K562 (cell line): ENCODE measurements around the gene PLEKHH3. TPM values are rescaled to one million over a fixed set of nuclear protein-coding genes. Genes with fewer than 3 reads are reported as not detected.

ENCODE experiments used
- ATAC-seq: fragments of 200-7000 bp; cut with Tn5 transposase; 3 replicates; pipeline ENCODE4 v1.9.1; 2020; ENCODE audit warnings: moderate library complexity
- BruUV-seq: library from RNA; stranded (reverse); fragments of 400-500 nt; replicated peaks from 2 replicates; lab custom pipeline; 2021; lab: Mats Ljungman, UMichigan
- CTCF ChIA-PET: fragments of 300-600 bp; formaldehyde crosslinking; extraction: SDS; loops from one replicate; lab custom pipeline; 2021; ENCODE audit warnings: low intra/inter-chr PET ratio; lab: Yijun Ruan, JAX
- POLR2A ChIA-PET: fragments of 300-600, 350-650 bp; sonication (Branson Sonifier 250); formaldehyde crosslinking; extraction: SDS; loops from one replicate; lab custom pipeline; 2021; ENCODE audit warnings: antibody characterized with exemption, inconsistent platforms; lab: Yijun Ruan, JAX
- DNase-seq, 4 experiments: peaks; one replicate each; pipeline versions ENCODE4 v3.0.0 to v3.0.0-alpha.2; 2011 to 2018; ENCODE audit warnings: low spot score in 3 of 4, mixed read lengths in 3 of 4; ENCODE audit errors: extremely low read depth in 1 of 4
- FAIRE-seq: peaks from 2 replicates; lab custom pipeline; 2011; peaks lifted over from hg19 to GRCh38; lab: Jason Lieb, UNC
- H2AFZ ChIP-seq: 2 replicates; pipeline ENCODE4 v1.6.0; 2011; ENCODE audit warnings: low read depth, low read length, control low read depth, inconsistent platforms
- H3K27ac ChIP-seq: fragments of 200-600 bp; 3 replicates; pipeline ENCODE4 v1.8.0; 2011; ENCODE audit warnings: low read depth, mild to moderate bottlenecking, control low read depth, inconsistent platforms, low read length, moderate library complexity, mixed read lengths; ENCODE audit errors: extremely low read depth
- H3K27me3 ChIP-seq, 2 experiments: fragments of 300-600 bp in 1 of 2; 2 replicates in 1 of 2; 3 replicates in 1 of 2; pipeline versions ENCODE4 v1.6.0 to v1.8.0; 2011; ENCODE audit warnings: inconsistent platforms in 2 of 2, low read length in 2 of 2, mild to moderate bottlenecking in 1 of 2, mixed read lengths in 1 of 2, moderate library complexity in 1 of 2; ENCODE audit not compliant: control insufficient read depth in 2 of 2, insufficient read depth in 2 of 2
- H3K36me3 ChIP-seq: fragments of 300-600 bp; 3 replicates; pipeline ENCODE4 v1.8.0; 2011; ENCODE audit warnings: mild to moderate bottlenecking, low read length, inconsistent platforms; ENCODE audit not compliant: control insufficient read depth, insufficient read depth
- H3K4me1 ChIP-seq, 2 experiments: fragments of 200-600 bp in 1 of 2; replicated peaks in 1 of 2; 2 replicates in 1 of 2; 3 replicates in 1 of 2; pipeline versions ENCODE4 v1.5.1 to v1.8.0; 2011; ENCODE audit warnings: inconsistent platforms in 2 of 2, low read length in 2 of 2, mild to moderate bottlenecking in 1 of 2, mixed read lengths in 1 of 2, moderate library complexity in 1 of 2; ENCODE audit not compliant: control insufficient read depth in 2 of 2, insufficient read depth in 2 of 2
- H3K4me2 ChIP-seq: 2 replicates; pipeline ENCODE4 v1.6.1; 2011; ENCODE audit warnings: low read length, control low read depth, inconsistent platforms, mixed read lengths; ENCODE audit not compliant: insufficient read depth
- H3K4me3 ChIP-seq: fragments of 200-600 bp; sonication (generic), shearing (Covaris generic); 2 replicates; pipeline ENCODE4 v1.5.1; 2016; ENCODE audit warnings: control low read depth, inconsistent platforms
- H3K79me2 ChIP-seq: fragments of 200-600 bp; 3 replicates; pipeline ENCODE4 v1.8.0; 2011; ENCODE audit warnings: low read length, inconsistent platforms; ENCODE audit not compliant: control insufficient read depth, insufficient read depth
- H3K9ac ChIP-seq, 2 experiments: 2 replicates each; pipeline versions ENCODE4 v1.6.0 to v1.6.1; 2011; ENCODE audit warnings: low read depth in 2 of 2, low read length in 2 of 2, control low read depth in 1 of 2, inconsistent platforms in 1 of 2, mild to moderate bottlenecking in 1 of 2, mixed read lengths in 1 of 2; ENCODE audit not compliant: insufficient read depth in 1 of 2
- H3K9me1 ChIP-seq: one replicate; pipeline ENCODE4 v1.6.0; 2011; ENCODE audit warnings: inconsistent platforms, mild to moderate bottlenecking, low read length, moderate library complexity; ENCODE audit not compliant: control insufficient read depth, insufficient read depth
- H3K9me3 ChIP-seq: replicated peaks from 2 replicates; pipeline ENCODE4 v1.5.1; 2011; ENCODE audit warnings: low read depth, low read length, inconsistent platforms; ENCODE audit not compliant: control insufficient read depth, insufficient read depth
- H4K20me1 ChIP-seq: replicated peaks from 2 replicates; pipeline ENCODE4 v1.6.1; 2011; ENCODE audit warnings: low read length, inconsistent platforms, mixed read lengths; ENCODE audit not compliant: control insufficient read depth, insufficient read depth
- BMI1 ChIP-seq: fragments of 150-350 bp; IDR thresholded peaks from 2 replicates; pipeline ENCODE4 v1.6.1; 2014; ENCODE audit warnings: low read length
- CCAR2 ChIP-seq: fragments of 200-400 bp; formaldehyde crosslinking; IDR thresholded peaks from 2 replicates; pipeline ENCODE4 v1.6.1; 2017; ENCODE audit warnings: mild to moderate bottlenecking, low read depth, low read length
- CEBPG ChIP-seq, 3 experiments: fragments of 200-800 bp in 1 of 3; sonication (Bioruptor generic) in 1 of 3; sonication (generic) in 1 of 3; formaldehyde crosslinking in 1 of 3; IDR thresholded peaks in 2 of 3; conservative IDR thresholded peaks in 1 of 3; 2 replicates each; pipeline versions ENCODE4 v1.6.1 to v1.8.0; 2016 to 2022; ENCODE audit warnings: missing compliant biosample characterization in 2 of 3, missing genetic modification characterization in 2 of 3, mild to moderate bottlenecking in 1 of 3, missing genetic modification reagents in 1 of 3
- PHB2 ChIP-seq: fragments of 450-650 bp; IDR thresholded peaks from 2 replicates; pipeline ENCODE4 v1.6.1; 2017; ENCODE audit warnings: low read depth
- PML ChIP-seq: IDR thresholded peaks from 2 replicates; pipeline ENCODE4 v1.6.1; 2012; ENCODE audit warnings: low read length, inconsistent platforms
- POLR2B ChIP-seq: fragments of 450-650 bp; IDR thresholded peaks from 2 replicates; pipeline ENCODE4 v1.6.1; 2018; ENCODE audit warnings: low read depth; ENCODE audit not compliant: partially characterized antibody
- SMC3 ChIP-seq: conservative IDR thresholded peaks from 2 replicates; pipeline ENCODE4 v1.6.1; 2011; ENCODE audit warnings: low read depth, low read length, improper control_type of control experiment; ENCODE audit not compliant: insufficient read depth
- TCFL5 ChIP-seq: fragments of 250-450 bp; sonication (Bioruptor Pico); conservative IDR thresholded peaks from 2 replicates; pipeline ENCODE4 v1.6.1; 2021; ENCODE audit warnings: mild to moderate bottlenecking, moderate library complexity, matching md5 sums
- YY1 ChIP-seq, 3 experiments: IDR thresholded peaks; 2 replicates each; pipeline ENCODE4 v1.6.1; 2011; ENCODE audit warnings: low read length in 2 of 3, mild to moderate bottlenecking in 2 of 3, moderate library complexity in 2 of 3, borderline replicate concordance in 1 of 3, control low read depth in 1 of 3, low read depth in 1 of 3; ENCODE audit not compliant: insufficient read depth in 3 of 3, insufficient replicate concordance in 2 of 3, control insufficient read depth in 1 of 3, insufficient read length in 1 of 3; ENCODE audit errors: extremely low read depth in 1 of 3
- ZNF780A ChIP-seq: fragments of 250-450 bp; sonication (Bioruptor Pico); IDR thresholded peaks from 2 replicates; pipeline ENCODE4 v1.5.0; 2021; ENCODE audit warnings: mild to moderate bottlenecking
- WGBS: fragments of 100-300 bp; shearing (Covaris generic); methylation state at CpG from one replicate; pipeline ENCODE4 v1.1.6; 2016; ENCODE audit warnings: low coverage, mixed read lengths; ENCODE audit not compliant: insufficient coverage; ENCODE audit errors: missing lambda C conversion rate; 5-methylcytosine and 5-hydroxymethylcytosine counted together
- in situ Hi-C: fragments of 300-500 bp; cut with MboI; formaldehyde crosslinking; loops from 4 replicates; pipeline ENCODE4 v1.15.0; 2018; ENCODE audit warnings: inconsistent platforms, mixed read lengths
- intact Hi-C: fragments of 100-400 bp; cut with micrococcal nuclease; formaldehyde crosslinking; loops from 2 replicates; pipeline ENCODE4 v1.14.2; 2022
- polyA plus RNA-seq, 8 experiments: library from polyadenylated mRNA; depleted of rRNA in 4 of 8; stranded (reverse) in 5 of 8; unstranded in 3 of 8; fragments of >200 nt; fragmentation: Nextera tagmentation in 2 of 8; fragmentation: Illumina TruSeq in 1 of 8; extraction: Ambion mirVana in 2 of 8; extraction: Trizol in 1 of 8; gene quantifications; 2 replicates each; pipeline versions ENCODE4 v1.2.1 to v1.2.3, GENCODE V29; 2011 to 2014; ENCODE audit warnings: inconsistent platforms in 1 of 8, missing spikeins in 1 of 8
- total RNA-seq, 7 experiments: library from RNA; depleted of rRNA in 6 of 7; stranded (reverse); fragments of >200 nt in 6 of 7; fragmentation: Illumina TruSeq in 2 of 7; extraction: Trizol in 2 of 7; gene quantifications; 2 replicates each; pipeline versions ENCODE4 v1.2.1 to v1.2.3, GENCODE V29; 2011 to 2021; ENCODE audit warnings: low replicate concordance in 1 of 7

The PLEKHH3 gene
- total and polyA plus RNA-seq, 9 of the 15 experiments (the other 6 are each of a cell fraction or from before 2014, with no cell fraction given) = 0.58 to 34.5 (median 5.0) TPM

DNA sequence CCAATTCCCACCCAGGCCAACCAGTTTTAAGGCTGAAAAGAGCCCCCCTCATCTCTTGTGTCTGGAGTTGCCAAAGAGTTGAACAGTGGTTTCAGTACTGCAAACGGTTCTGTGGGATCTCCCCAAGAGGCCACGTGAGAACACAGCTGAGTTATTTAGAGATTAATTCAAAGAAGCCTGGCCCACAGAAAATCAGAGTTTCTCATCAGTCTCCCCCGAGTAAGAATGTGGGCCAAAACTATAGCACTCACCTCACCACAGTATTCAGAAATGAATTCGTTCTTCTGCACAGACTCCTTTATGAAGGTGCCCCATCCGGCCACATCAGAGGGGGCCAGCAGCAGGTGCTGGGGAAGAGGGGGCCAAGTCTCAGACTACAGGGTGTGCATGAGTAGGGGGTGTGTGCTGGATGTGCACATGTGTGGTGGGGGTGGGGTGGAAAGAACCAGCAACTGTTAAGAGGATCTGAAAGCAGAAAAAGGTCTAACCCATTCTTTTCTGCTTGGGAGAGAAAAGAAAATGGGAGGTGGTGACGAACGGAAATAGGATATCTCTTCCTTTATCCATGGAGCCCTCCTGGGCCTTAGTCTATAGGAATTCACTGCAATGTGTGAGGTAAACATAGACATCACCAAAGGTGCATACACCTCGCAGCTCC lies 28.2 kb upstream of the PLEKHH3 start (continued):
- TF ChIP-seq PHB2 (no peak), TCFL5 (no peak)

DNA sequence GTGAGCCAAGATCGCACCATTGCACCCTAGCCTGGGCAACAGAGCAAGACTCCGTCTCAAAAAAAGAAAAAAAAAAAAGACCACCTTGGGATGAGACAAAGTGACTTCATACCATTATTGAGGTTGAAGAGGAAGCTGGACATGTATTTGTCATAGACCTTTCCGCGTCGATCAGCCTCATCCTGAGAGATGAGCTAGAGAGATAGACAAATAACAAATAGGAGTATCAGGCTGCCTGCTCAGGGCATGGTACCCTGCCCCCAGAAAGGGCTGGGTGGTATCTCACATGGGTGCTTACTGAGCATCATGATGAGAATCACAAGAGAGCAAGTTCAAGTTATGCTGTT lies 27.7 kb upstream of the PLEKHH3 start:
- POLR2A ChIA-PET = interaction anchor here (0.7 to 1.8 kb wide), 2 partner anchors 9 to 69 kb away, joined by 3 to 6 read pairs; partner anchors contain the start of gene VPS25
- Histone ChIP-seq H2AFZ (no peak overlapping the region), H3K36me3 (peaks cover 75% of the 10 kb centered on the region)
- in situ Hi-C loops = no loop called here
- TF ChIP-seq CCAR2 = no peak
- TF ChIP-seq, all 486 proteins: peak for 0
- Histone ChIP-seq H3K4me3 (no peak overlapping the region), H3K79me2 (no peaks in the 10 kb centered on the region), H3K9me3 (no peaks in the 10 kb centered on the region), H3K9ac (no peak overlapping the region), H3K9me1 (no peaks in the 10 kb centered on the region), H3K27ac (no peak overlapping the region), H4K20me1 (no peaks in the 10 kb centered on the region), H3K27me3 (no peaks in the 10 kb centered on the region), H3K4me2 (no peak overlapping the region), H3K4me1 (peaks cover 15 to 16% of the 10 kb centered on the region in 2 experiments)
- FAIRE-seq = no peak
- no TSS peak for BruUV-seq
- intact Hi-C loops = no loop called here
- no peak for DNase-seq
- CTCF ChIA-PET = no interaction called here
- WGBS = 96% methylated on average over 4 of the region's 5 CpGs
- ATAC-seq = no peak

DNA sequence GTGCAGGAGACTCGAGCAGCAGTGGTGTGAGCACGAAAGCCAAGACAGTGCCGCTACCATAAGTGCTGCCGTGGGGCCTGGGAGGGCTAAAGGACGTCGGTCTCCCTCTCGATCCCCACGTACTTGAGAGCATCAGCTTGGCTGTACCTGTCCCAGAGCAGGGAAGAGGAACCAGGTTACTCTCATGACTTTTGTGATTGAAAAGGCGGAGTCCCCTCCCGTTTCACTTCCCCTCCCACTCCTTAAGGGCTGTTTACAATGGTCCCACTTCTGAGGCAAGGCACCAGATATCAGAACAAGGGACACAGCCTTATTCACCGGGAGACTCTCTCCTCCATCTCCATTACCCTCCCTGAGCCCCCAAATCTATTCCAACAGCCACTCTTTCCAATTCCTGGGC lies 25.7 kb upstream of the PLEKHH3 start:
- FAIRE-seq (no peak), DNase-seq (no peak), ATAC-seq (no peak)
- Histone ChIP-seq H3K79me2 (no peaks in the 10 kb centered on the region), H3K27me3 (no peaks in the 10 kb centered on the region), H3K9me3 (no peaks in the 10 kb centered on the region), H3K27ac (no peak overlapping the region), H3K4me2 (no peak overlapping the region), H3K4me1 (peaks cover 28% of the 10 kb centered on the region in 2 experiments), H3K36me3 (peaks cover 58% of the 10 kb centered on the region), H3K4me3 (no peak overlapping the region), H3K9me1 (no peaks in the 10 kb centered on the region), H4K20me1 (no peaks in the 10 kb centered on the region), H3K9ac (peak overlapping the region in 1 of 2 experiments; percentile 32; a peak in 1 of 4 replicates), H2AFZ (no peak overlapping the region)
- in situ Hi-C loops = no loop called here
- CTCF ChIA-PET = no interaction called here
- POLR2A ChIA-PET = no interaction called here
- no TSS peak for BruUV-seq
- WGBS = 86% methylated on average over 6 of the region's 11 CpGs
- intact Hi-C loops = no loop called here
- no peak for TF ChIP-seq BMI1
- no peak for TF ChIP-seq YY1 (IDR thresholded peaks at IDR 0.05; ENCODE audit: borderline replicate concordance in 1 of 3, control insufficient read depth in 1 of 3, extremely low read depth in 1 of 3, insufficient read depth in 3 of 3, insufficient read length in 1 of 3, insufficient replicate concordance in 2 of 3, low read depth in 1 of 3, low read length in 2 of 3)
- TF ChIP-seq POLR2B = no peak
- TF ChIP-seq CEBPG (CRISPR knock-in tag; IDR thresholded peaks at IDR 0.05) = no peak
- TF ChIP-seq CEBPG (tag; conservative IDR thresholded peaks at IDR 0.05 in 1 of 2, IDR thresholded peaks at IDR 0.05 in 1 of 2) = no peak
- TF ChIP-seq PML = no peak
- no peak for TF ChIP-seq SMC3
- TF ChIP-seq ZNF780A (CRISPR knock-in tag) = no peak
